ENCODE data around the gene CCDC88A.

The CCDC88A gene

DNA sequence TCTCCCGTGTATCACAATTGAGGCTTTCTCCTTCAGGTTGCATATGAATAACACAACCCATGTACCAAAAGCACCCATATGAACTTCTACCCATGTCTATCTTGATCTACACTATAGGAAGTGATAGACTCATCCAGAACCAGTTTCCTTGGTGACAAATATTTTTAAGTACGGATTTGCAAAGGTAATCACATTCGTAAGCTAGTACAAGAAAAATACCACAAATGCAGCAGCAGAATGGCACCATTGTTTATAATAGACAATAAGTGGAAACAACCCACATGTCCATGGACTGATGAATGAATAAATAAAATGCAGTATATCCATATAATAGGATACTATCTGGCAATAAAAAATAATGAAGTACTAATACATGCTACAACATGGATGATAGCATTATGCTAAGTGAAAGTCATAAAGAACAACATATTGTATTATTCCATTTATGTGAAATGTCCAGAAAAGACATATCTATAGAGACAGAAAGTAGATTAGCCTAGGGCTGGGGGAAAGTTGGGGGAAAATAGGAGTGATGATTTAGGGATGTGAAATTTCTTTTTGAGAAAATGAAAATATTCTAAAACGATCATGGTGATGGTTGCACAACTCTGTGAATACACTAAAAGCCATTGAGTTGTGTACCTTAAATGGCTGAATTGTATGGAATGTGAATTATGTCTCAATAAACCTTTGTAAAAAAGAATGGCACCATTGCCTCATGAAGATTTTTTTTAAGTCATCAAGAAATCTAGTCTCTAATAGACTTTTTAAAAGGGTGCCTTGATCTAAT, 3.4 kb upstream of the CCDC88A start:
- no peak for DNase-seq (ENCODE audit: low read depth, low spot score)

DNA sequence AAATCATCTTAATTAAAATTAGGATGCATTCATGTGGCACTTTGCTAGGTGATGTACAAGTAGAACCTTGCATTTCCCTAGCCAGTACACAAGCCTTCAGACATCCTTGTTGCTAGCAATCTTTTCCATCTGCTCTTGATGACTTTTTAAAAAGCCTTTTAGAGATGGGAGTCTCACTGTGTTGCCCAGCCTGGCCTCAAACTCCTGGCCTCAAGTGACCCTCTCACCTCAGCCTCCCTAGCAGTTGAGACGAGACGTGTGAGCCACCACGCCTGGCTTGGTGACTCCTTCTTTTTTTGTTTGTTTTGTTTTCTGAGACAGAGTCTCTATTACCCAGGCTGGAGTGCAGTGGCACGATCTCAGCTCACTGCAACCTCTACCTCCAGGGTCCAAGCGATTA, 1.7 kb upstream of the CCDC88A start:
- DNase-seq (ENCODE audit: low read depth, low spot score): no peak

DNA sequence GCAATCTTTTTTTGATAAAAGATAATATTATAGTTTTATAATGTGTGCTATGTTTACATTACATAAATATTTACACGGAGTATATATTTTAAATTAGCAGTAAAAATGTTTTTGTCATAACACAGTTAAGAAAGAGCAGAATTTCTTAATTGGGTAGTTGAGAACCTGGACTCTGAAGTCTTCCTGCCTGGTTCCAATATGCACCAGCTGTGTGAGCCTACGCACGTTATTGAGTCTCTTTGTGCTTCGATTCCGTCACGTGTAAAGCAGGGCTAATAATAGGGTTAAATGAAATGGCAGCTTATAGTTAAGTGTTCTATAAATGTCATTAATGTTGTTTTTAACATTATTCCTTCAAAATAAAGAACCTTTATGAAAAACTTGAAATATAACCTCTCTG, 1.2 kb upstream of the CCDC88A start:
- DNase-seq (ENCODE audit: low read depth, low spot score): no peak

DNA sequence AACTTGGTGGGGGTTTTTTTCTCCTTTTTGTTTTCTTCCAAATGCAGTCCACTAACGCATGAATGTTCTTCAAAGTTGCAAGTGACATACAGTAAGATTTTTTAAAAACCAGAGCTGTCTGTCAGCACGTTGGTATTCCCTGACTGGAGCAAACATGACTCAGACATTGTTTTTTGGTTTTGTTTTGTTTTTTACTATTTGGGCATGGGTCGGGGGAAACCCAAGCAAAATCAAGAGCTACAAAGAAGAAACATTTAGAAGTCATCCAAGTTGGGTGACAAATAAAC, 726 bp upstream of the CCDC88A start:
- no peak for DNase-seq (ENCODE audit: low read depth, low spot score)

DNA sequence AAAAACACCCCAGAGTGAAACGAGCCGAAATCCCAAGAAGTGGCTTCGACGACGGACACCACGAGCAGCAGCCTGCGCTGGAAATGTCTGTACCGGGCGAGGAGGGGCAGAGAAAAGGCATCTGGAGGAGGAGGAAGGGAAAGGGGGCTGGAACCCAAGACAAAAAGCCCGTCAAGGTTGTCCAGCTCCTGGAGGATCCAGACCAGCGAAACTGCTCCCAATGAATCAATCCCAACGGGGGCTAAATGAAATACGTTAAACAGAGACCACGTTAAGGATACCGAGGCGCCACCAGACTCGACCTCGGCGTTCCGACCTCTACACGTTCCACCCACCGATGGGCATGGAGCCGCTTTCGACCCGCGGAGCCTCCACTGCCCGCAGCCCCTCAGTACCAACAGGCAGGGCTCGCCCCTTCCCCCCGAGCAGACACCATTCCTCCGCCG, 400 bp downstream of the CCDC88A start:
- DNase-seq (ENCODE audit: low read depth, low spot score): no peak

DNA sequence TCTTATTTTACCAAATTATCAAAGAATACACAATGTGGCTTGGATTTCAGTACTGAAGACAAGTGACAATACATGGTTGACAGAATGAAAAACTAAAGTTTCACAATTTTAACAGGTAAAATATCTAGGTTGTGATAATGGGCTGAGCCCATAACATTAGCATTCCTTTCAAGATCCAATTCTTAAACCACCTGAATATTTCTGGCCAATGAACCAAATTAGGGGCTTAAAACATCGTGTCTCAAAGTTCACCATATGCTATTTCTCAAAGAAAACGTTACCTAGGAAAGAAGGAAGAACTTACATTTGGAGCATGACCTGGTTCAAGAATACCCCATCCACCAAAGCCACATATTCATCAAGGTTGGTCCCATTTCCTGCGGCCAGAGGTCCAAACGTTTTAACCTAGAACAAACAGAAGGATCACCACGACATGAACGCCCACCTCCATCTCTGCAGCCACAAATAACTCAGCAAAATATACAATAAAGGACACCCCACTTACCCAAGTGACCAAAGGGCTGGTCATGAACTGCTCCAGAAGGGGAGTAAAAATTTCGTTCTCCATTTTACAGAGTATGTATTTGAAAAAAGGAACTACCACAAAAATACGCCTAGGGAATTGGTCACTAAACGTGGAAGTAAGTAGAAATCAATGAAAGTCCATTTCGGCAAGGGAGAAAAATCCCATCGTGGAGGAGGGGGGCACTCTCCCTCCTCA, 984 bp downstream of the CCDC88A start:
- DNase-seq (ENCODE audit: low read depth, low spot score): no peak

DNA sequence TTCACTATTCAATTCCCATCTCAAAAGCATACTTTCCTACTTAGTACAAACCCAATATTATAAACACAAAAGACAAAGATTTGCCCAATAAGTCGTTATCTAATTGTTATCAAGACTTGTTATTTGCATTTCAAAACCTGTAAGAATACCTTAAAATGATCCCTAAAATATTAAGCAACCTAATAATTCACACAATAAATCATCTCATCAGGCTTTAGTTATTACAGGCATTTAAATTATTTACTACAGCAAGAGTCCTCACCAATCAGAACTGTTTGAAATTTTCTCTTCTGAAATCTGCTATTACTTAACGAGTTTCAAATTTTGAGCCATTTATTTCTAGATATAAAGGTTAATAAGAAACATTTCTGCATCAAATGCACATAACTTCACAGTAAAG, 1.6 kb downstream of the CCDC88A start:
- DNase-seq (ENCODE audit: low read depth, low spot score): no peak

DNA sequence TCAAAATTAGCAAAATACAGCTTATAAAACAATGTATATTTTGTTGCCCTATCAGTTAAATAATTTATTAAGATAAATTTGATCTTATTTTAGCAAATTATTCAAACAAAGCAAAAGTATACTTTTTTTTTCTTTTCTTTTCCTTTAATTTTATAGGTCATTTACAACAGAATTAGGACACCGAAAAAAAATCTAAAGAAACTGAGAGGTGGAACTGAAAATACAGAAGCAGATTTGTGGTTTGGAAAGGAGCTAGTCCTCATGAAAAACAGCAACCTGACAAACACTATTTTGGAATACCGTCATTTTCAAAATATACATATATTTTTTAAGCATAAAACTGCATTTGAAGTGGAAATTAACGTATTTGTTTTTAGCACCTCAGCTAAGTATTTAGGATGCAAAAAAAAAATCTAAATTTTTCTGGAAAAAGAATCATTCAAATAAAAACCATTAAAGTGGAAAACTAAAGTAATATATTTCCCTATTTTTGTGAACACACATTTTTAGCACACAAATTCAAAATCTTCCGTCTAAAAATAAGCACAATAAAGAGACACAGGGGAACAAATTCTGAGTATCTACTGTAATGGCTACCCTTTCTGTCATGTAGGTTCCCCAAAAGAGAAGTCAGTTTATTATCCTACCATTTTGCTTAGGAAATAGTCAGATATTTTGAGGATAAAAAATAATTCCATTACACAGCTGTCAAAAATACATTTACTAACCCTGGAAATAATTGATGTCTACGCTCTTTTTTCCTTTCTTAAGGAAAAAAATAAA, 2.7 kb downstream of the CCDC88A start:
- no peak for DNase-seq (ENCODE audit: low read depth, low spot score)

DNA sequence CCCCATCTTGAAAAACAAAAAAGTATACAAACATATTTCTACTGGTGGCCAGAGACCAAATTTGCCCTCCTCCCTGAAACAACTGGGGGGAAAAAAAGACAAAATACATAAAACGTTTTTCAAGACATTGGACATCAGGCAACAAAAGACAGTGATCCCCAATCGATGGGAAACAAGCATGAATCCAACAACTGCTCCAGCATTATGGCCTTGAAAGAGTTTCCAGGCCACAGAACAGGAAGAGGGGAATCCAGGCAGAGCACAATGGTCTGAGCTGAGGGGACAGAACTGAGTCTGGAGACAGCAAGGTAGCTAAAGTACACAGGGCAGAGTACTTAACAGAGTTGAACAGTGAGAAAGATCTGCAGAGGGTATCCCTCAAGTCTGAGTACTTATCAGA, 4.4 kb downstream of the CCDC88A start:
- no peak for DNase-seq (ENCODE audit: low read depth, low spot score)

DNA sequence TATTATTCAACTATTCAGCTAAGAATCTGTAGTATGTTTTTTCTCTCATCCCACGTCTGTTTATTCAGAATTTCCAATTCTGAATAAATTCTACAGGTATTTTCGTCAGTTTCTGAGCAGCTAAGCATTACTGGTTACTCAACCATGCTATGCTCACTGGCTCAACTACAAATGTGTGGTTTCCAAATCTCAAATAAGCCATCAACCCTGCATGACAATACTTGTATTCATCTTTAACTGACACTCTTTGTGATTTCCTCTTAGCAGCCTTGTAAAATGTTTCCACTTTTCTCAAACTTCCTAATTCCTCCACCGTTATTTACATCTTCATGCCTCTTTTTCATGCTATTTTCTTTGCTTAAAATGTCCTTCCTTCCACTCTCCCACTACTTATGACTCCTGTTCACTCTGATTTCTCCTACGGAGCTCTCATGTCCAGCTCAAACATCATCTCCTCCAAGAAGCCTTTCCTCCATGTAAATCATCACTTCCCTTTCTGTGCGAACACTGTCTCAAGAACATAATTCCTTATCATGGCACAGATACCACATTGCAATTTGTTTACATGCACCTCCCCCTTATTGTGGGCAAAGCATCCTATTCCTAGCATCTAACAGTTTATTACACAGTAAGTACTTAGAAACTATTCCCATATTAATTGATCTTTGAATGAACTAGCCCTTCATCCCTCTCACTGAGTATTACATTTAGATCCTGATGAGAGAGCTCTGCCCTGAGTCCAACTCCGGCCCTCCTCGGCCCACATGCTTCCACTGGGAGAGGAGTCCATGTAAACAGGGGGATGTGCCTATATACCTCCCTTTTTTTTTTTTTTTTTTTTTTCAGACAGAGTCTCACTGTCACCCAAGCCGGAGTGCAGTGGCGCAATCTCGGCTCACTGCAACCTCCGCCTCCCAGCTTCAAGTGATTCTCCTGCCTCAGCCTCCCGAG, 10.5 kb downstream of the CCDC88A start:
- no peak for DNase-seq (ENCODE audit: low read depth, low spot score)

DNA sequence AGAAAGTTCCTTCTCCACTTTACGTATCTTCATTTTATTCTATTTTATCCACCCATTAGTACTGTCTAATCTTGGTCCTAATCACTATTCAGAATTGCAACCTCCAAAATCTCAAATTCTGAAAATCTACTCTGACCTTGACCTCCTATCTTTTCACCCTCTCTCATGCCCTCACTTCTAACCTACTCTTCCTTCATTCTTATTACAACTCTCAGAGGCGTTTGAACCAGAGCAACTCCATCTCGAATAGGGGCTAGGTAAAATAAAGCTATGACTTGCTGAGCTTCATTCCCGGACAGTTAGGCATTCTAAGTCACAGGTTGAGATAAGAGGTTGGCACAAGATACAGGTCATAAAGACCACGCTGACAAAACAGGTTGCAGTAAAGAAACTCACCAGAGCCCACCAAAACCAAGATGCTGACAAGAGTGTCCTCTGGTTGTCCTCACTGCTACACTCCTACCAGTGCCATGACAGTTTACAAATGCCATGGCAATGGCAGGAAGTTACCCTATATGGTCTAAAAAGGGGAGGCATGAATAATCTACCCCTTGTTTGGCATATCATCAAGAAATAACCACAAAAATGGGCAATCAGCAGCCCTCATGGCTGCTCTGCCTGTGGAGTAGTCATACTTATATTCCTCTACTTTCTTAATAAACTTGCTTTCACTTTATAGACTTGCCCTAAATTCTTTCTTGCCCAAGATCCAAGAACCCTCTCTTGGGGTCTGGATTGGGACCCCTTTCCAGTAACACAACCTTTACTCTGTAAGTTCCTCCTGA, 11.4 kb downstream of the CCDC88A start:
- no peak for DNase-seq (ENCODE audit: low read depth, low spot score)

DNA sequence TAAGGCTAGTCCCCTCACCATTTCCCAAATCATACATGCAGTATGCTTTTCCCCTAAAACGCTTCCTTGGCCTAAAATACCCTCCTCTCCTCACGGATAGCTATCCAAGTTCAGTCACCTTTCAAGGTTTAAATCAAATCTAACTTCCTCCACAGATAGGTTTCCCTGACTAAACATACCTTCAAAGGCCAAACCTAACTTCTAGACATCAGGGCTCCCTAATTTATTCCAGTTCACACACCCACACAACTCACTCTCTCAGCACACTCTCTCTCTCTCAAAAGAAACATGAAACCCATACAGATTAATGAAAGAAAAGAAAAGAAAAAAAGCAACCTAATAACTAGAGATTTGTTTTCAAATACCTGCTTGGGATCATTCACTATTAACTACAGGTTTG, 14.5 kb downstream of the CCDC88A start:
- no peak for DNase-seq (ENCODE audit: low read depth, low spot score)

DNA sequence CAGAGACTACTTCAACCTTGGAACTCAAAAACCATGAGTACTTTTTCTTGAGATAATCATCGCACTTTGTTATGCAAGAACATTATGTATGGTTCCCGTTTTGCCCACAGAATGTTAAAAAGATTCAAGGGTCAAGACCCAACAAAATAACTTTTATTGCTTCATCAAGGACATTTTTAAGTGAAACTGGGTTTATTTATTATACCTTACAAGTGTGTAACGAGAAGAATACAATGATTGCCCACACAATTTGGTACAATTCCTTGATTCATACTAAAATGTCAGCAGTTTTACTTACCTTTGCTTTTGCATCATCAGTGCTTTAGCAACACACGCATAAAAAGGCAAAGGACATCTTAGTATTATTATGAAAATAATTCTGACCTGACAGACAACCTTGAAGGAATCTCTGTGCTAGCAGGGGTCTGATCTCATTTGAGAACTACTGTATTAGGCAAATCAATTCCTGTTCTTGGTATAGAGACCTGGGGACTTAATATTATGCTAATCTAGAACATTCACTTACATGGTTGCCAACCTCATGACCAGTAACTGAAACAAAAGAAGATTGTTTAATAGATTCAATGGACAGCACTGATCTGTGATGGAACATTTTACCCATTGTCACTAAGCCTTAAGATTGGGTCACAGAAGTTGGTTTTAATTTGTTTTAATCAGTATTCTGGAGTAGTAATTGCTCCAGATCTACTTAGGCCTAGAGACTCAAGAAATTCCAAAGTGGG, 16.2 kb downstream of the CCDC88A start:
- no peak for DNase-seq (ENCODE audit: low read depth, low spot score)

DNA sequence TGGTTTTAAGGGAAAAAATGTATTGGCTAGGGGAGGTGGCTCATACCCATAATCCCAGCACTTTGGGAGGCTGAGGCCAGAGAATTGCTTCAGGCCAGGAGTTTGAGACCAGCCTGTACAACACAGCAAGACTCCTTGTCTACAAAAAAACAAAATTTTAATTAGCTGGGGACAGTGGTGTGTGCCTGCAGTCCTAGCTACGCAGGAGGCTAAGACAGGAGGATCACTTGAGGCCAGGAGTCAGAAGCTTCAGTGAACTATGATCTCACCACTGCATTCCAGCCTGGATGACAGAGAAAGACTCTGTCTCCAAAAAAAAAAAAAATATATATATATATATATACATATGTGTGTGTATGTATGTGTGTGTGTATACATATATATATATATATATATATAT, 18.5 kb downstream of the CCDC88A start:
- no peak for DNase-seq (ENCODE audit: low read depth, low spot score)

DNA sequence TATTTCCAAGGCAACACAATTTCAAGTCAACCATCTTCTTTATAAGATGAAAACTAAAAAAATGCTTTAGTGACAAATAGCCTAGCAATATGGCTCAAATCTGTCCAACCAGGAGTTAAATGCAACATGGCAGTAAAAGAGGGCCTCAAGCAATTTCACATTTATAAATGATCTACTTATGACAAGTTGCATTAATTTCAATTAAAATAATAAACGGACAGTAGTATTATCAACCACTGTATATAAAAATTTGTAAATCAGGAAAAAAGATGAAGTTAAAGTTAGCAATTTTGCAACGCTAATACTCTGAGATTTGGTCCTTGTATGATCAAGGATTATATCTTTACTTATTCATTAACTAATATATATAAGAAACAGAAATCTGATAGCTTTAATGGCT, 19.3 kb downstream of the CCDC88A start:
- DNase-seq (ENCODE audit: low read depth, low spot score): no peak

DNA sequence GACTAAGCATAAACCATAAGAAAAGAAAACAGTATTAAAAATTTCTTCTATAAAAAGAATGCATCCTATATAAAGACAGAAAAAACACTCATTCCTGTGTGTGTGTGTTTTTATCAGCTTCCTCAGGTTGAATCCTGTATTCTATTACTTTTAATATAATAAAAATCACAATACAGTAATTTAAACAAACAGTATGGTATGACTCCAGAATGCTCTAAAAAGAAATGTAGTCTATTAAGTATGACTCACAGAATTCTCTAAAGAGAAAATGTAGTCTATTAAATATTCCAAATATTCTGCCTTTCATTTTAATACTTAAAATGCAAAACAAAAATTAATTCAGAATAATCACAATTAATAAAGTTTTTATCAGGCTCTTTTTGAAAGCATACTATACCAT, 19.8 kb downstream of the CCDC88A start:
- DNase-seq (ENCODE audit: low read depth, low spot score): no peak

DNA sequence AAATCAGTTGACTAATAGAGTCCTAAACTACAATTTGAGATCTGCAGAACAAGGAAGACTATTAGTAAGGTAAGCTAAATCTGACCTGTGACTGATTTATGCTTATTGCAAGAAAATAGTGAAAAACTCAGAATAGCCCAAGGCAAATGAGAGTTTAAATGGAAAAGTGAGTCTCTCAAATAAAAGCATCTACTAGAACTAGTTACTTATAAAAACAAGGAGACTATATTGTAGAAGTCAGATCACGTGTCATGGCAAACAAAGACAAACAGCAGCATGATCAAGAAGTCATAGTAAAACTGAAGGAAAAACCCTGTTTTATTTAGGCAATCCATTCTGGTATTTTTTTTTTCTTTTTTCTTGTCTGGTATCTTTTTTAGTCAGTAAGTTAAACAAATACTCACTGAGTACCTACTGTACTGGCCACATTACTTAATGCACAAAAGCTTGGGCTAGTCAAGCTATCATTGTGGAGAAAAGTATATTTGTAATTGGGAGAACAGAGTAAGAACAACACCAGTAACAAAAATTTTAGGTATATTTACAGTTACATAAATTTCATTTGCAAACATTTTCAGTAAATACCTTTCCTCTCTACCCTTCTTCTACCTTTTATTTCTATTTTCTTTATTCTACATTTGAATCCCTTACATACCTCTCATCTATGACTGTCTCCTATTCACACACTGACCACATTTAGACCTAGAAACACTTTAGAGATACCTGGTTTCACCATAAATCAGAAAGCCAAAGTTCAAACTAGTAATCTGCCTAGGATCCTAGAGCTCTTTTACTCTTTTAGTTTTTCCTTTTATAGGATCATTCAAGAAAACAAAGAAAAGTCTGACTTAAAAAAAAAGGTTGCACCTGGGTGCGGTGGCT, 23.7 kb downstream of the CCDC88A start:
- DNase-seq (ENCODE audit: low read depth, low spot score): no peak

DNA sequence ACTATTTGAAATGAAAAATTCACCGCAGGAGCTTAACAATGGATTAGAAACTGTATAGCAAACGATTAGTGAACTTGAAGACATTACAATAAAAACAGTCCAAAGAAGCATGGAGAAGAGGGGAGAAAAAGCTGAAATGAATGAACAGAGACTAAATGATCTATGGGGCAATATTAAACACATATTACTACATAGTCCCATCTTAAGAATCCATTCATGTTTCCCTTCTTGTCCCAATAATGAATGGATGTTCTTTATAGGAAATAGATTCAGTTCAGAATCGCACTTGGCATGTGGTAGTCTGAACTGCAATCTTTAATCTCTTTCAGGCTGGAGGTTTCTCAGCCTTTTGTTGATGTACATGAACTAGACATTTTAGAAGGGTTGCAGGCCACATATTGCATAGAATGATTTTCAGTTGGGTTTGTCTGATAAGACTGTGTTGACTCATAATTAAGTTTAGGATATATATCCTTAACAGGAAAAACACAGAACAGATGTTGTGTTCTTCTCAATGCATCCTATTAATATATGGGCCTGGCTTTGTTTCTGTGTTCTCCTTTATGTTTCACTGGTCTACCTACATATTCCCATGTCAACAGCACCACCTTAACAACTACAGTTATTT, 27.9 kb downstream of the CCDC88A start:
- no peak for DNase-seq (ENCODE audit: low read depth, low spot score)

DNA sequence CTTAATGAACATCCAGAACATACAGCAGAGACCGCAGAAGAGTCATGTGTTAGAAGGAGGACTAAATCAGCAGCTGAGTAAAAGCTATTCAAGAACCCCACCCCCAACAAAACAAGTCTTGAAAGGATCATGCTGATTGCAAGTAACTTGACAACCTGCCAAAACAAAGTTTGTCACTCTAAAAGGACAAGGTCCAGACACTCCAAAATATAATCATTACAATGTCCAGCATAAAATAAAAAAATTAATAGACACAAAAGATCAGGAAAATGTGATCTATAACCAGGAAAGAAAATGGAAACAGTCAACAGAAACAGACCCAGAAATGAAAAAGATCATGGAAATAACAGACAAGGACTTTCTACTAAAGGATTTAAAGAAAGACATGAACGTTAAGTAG, 28.5 kb downstream of the CCDC88A start:
- no peak for DNase-seq (ENCODE audit: low read depth, low spot score)

Data from smooth muscle cell of the brain vasculature (primary cell).